ENCODE data around the gene C8G.

Gene C8G

DNA sequence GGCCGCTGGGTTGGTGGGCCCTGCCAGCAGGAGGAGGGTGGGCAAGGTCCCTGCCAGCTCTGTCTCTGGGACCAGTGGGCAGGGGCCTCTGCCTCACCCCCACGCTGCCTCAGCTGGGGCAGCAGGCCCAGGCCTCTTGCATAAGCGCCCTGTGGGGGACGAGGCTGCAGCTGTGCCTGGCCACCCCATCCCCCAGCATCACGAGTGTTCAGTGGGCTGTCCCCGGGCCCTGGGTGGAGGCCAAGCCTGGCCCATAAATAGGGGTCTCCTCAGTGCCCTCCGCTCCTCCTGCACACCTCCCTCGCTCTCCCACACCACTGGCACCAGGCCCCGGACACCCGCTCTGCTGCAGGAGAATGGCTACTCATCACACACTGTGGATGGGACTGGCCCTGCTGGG is 32.2 kb downstream of the C8G start, which contains the start of gene PTGDS:
Gene PTGDS (plus strand): TSS at position 282 of the 400 bp plus-strand sequence. CDS start 75 bp downstream, at position 357.
- TF ChIP-seq, protein P1, sequence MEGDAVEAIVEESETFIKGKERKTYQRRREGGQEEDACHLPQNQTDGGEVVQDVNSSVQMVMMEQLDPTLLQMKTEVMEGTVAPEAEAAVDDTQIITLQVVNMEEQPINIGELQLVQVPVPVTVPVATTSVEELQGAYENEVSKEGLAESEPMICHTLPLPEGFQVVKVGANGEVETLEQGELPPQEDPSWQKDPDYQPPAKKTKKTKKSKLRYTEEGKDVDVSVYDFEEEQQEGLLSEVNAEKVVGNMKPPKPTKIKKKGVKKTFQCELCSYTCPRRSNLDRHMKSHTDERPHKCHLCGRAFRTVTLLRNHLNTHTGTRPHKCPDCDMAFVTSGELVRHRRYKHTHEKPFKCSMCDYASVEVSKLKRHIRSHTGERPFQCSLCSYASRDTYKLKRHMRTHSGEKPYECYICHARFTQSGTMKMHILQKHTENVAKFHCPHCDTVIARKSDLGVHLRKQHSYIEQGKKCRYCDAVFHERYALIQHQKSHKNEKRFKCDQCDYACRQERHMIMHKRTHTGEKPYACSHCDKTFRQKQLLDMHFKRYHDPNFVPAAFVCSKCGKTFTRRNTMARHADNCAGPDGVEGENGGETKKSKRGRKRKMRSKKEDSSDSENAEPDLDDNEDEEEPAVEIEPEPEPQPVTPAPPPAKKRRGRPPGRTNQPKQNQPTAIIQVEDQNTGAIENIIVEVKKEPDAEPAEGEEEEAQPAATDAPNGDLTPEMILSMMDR (IDR thresholded peaks at IDR 0.05; ENCODE audit: borderline replicate concordance, insufficient read depth, low read depth, low read length): no peak
- no peak within 1 kb of the TSS for H3K4me3 ChIP-seq (ENCODE audit: low read depth, low read length)

DNA sequence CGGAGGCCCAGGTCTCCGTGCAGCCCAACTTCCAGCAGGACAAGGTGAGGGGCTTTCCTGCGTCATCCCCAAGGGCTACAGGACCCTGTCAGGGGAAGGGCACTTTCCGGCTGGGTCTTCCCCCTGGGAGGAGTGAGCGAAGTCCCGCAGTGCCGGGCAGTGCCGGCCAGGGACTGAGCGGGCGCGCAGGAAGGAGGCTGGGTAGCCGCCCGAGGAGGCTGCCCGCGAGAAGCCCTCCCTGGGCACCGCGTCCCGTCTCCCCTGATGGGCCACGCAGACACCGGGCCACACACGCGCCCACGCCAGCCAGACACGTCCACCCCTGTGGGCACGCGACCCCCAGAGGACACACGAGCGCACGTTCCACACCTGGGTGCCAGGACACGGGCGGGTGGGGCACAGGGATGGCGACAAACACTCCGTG is 32.6 kb downstream of the C8G start:
- TF ChIP-seq, protein P1 (IDR thresholded peaks at IDR 0.05; ENCODE audit: borderline replicate concordance, insufficient read depth, low read depth, low read length): no peak
- no peak overlapping the region for H3K4me3 ChIP-seq (ENCODE audit: low read depth, low read length)

DNA sequence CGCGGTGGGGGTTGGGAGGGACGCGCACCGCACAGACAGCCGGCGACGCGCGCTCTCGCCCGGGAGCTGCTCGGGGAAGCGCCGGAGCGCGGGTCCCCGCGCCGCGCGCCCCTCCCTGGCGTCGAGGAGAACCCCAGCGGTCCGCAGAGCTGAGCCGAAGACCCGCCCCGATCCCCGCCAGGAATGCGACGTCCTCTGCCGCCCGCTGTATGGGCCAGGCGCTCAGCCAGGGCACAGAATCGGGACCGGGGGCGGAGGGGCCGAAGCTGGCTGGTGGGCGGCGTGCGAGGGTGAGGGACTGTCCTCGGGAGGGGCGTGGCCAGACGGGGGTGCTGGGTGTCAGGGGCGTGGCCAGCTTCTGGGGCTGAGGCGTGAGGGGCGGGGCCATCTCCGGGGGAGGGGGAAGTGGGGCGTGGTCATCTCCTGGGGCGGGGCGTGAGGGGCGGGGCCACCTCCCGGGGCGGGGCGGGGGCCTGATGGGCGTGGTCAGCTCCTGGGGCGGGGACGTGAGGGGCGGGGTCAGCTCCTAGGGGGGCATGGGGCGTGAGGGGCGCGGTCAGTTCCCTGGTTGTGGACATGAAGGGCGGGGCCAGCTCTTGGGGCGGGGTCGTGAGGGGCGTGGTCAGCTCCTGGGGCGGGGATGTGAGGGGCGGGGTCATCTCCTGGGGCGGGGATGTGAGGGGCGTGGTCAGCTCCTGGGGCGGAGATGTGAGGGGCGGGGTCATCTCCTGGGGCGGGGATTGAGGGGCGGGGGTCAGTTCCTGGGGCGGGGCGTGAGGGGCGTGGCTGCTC is 33.2 kb downstream of the C8G start:
- H3K4me3 ChIP-seq (ENCODE audit: low read depth, low read length): no peak overlapping the region
- TF ChIP-seq, protein P1 (IDR thresholded peaks at IDR 0.05; ENCODE audit: borderline replicate concordance, insufficient read depth, low read depth, low read length): no peak

DNA sequence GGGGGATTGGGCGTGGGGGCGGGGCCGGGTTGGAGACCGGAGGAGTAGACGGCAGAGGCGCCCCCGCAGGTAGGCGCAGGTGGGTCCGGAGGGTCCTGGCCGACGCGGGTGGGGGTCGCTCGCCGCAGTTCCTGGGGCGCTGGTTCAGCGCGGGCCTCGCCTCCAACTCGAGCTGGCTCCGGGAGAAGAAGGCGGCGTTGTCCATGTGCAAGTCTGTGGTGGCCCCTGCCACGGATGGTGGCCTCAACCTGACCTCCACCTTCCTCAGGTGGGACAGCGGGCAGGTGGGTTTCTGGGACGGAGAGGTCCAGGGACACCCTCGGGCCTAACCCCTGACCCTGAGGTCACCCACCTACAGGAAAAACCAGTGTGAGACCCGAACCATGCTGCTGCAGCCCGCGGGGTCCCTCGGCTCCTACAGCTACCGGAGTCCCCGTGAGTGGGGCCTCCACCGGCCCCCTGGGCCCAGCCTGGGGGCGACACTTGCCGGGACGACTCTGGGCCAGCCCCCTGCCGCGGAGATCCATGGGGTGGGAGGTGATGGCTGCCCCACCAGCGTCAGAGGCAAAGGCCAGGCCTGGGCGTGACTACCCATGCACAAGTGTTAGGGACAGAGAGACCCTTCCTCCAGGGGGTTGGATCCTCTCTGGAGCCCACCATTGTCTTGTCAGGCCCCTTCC is 34.0 kb downstream of the C8G start:
- TF ChIP-seq, protein P1 (IDR thresholded peaks at IDR 0.05; ENCODE audit: borderline replicate concordance, insufficient read depth, low read depth, low read length): no peak
- no peak overlapping the region for H3K4me3 ChIP-seq (ENCODE audit: low read depth, low read length)

DNA sequence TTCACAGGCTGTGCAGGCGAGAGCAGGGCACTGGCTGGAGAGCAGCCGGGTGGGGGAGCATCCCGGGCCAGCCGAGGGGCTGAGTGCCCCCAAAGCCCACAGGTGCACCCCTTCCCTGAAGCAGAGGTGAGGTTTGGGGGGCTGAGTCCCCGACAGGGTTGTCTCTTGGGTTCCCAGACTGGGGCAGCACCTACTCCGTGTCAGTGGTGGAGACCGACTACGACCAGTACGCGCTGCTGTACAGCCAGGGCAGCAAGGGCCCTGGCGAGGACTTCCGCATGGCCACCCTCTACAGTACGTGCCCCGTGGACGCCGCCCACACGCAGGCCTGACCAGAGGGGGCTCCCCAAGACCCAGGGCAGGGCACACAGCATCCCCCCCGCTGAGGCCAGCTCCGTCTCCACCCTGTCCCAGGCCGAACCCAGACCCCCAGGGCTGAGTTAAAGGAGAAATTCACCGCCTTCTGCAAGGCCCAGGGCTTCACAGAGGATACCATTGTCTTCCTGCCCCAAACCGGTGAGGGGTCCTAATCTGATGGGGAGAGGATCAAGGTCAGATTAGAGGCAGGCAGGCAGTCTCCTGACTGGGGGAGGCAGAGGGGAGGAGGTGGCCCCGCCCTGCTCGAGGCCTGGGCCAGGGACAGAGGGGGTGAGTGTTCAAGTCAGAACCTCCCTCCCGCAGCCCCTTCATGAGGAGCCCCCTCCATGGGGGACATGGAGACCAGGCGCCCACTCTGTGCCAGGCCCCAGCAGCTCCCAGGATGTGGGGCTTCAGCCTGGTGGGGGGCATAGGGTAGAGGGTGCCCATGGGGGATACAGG is 34.9 kb downstream of the C8G start:
- no peak overlapping the region for H3K4me3 ChIP-seq (ENCODE audit: low read depth, low read length)
- TF ChIP-seq, protein P1 (IDR thresholded peaks at IDR 0.05; ENCODE audit: borderline replicate concordance, insufficient read depth, low read depth, low read length): no peak

DNA sequence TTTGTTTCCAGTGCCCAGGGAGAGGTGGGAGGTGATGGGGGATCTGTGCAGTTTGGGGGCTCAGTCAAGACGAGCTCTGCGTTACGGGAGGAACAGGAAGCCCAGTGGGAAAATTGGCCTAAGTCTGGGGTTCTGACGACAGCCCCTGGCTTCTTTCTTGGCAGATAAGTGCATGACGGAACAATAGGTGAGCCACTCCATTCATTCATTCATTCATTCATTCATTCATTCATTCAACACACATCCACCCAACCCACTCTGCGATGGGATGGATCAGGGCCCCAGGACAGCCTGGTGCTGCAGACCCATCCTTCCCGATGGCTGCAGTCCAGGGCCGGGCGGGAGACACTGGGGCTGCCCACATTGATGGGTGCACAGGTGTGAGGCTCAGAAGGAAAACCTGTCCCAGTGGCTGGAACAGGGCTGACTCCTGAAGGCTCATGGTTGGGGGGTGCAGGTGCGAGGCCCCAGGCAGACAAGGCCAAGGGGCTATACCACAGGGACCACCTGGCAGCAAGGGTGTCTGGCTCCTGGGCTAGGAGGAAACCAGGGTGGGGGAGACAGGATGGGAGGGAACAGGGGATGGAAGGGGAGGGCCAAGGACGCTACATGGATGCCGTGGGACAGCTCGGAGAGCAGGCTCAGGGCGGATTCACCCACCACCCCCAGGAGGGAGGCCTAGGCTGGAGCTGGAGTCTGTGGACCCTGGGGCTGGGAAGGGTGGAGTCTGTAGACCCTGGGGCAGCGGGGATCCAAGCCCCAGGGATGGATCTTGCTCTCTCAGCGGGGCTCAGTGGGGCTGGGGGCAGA is 35.8 kb downstream of the C8G start:
- H3K4me3 ChIP-seq (ENCODE audit: low read depth, low read length): no peak overlapping the region

More for the DNA sequence above, 35.8 kb downstream of the C8G start:
- TF ChIP-seq, protein P1 (IDR thresholded peaks at IDR 0.05; ENCODE audit: borderline replicate concordance, insufficient read depth, low read depth, low read length): no peak
